Liver (tissue), 9 donors: ENCODE measurements around the gene VSX2. TPM values are rescaled to one million over a fixed set of nuclear protein-coding genes. Genes with fewer than 3 reads are reported as not detected.
"Not testable (repeated sequence)": the region's sequence is repeated elsewhere in the genome, so short reads cannot be mapped to it uniquely, and the experiment has no call there.

Experiments used
- DNase-seq: peaks from one replicate; pipeline ENCODE4 v3.0.0-alpha.2; 2017; ENCODE audit warnings: low spot score
- H3K27ac ChIP-seq, 2 donors: one replicate each; pipeline ENCODE4 v1.7.0; 2013; ENCODE audit warnings: inconsistent platforms in 2 of 2, low read length in 2 of 2, control low read depth in 1 of 2, low read depth in 1 of 2, mild to moderate bottlenecking in 1 of 2
- H3K27me3 ChIP-seq, 4 donors: one replicate each; pipeline versions ENCODE4 v1.6.1 to v1.7.0; 2013; ENCODE audit warnings: low read length in 3 of 4, inconsistent platforms in 1 of 4, mild to moderate bottlenecking in 1 of 4, moderate library complexity in 1 of 4; ENCODE audit not compliant: control insufficient read depth in 4 of 4, insufficient read depth in 4 of 4
- H3K36me3 ChIP-seq, 4 donors: one replicate each; pipeline versions ENCODE4 v1.6.1 to v1.7.0; 2013; ENCODE audit warnings: low read length in 3 of 4, mild to moderate bottlenecking in 3 of 4, low read depth in 1 of 4, moderate library complexity in 1 of 4; ENCODE audit not compliant: control insufficient read depth in 4 of 4, insufficient read depth in 3 of 4
- H3K4me1 ChIP-seq, 4 donors: one replicate each; pipeline versions ENCODE4 v1.6.1 to v1.7.0; 2013; ENCODE audit warnings: low read length in 3 of 4, mild to moderate bottlenecking in 3 of 4, moderate library complexity in 1 of 4; ENCODE audit not compliant: control insufficient read depth in 4 of 4, insufficient read depth in 4 of 4
- H3K4me3 ChIP-seq, 3 donors: one replicate each; pipeline versions ENCODE4 v1.6.1 to v1.7.0; 2013; ENCODE audit warnings: low read length in 3 of 3, control low read depth in 1 of 3, low read depth in 1 of 3, mild to moderate bottlenecking in 1 of 3
- H3K9ac ChIP-seq, 2 donors: one replicate each; pipeline ENCODE4 v1.7.0; 2013; ENCODE audit warnings: low read length in 2 of 2, mild to moderate bottlenecking in 2 of 2, moderate library complexity in 2 of 2, control low read depth in 1 of 2, low read depth in 1 of 2
- H3K9me3 ChIP-seq, 4 donors: one replicate each; pipeline versions ENCODE4 v1.6.1 to v1.7.0; 2013; ENCODE audit warnings: low read length in 3 of 4; ENCODE audit not compliant: control insufficient read depth in 4 of 4
- EGR1 ChIP-seq, 2 donors: IDR thresholded peaks; 2 replicates each; pipeline ENCODE4 v1.6.1; 2016 to 2018; ENCODE audit warnings: antibody characterized with exemption in 2 of 2, low read depth in 2 of 2
- FOXA1 ChIP-seq: IDR thresholded peaks from 2 replicates; pipeline ENCODE4 v1.6.1; 2016; ENCODE audit warnings: antibody characterized with exemption
- FOXA2 ChIP-seq: IDR thresholded peaks from 2 replicates; pipeline ENCODE4 v1.6.1; 2016; ENCODE audit warnings: antibody characterized with exemption
- GABPA ChIP-seq, 2 donors: IDR thresholded peaks in 1 of 2; conservative IDR thresholded peaks in 1 of 2; 2 replicates each; pipeline ENCODE4 v1.6.1; 2016; ENCODE audit warnings: antibody characterized with exemption in 2 of 2, mild to moderate bottlenecking in 1 of 2, moderate library complexity in 1 of 2
- HNF4A ChIP-seq, 2 donors: conservative IDR thresholded peaks; 2 replicates each; pipeline ENCODE4 v1.6.1; 2016; ENCODE audit warnings: antibody characterized with exemption in 2 of 2, mild to moderate bottlenecking in 2 of 2
- HNF4G ChIP-seq: IDR thresholded peaks from 2 replicates; pipeline ENCODE4 v1.6.1; 2016; ENCODE audit warnings: antibody characterized with exemption
- JUND ChIP-seq, 2 donors: IDR thresholded peaks; 2 replicates each; pipeline ENCODE4 v1.6.1; 2016; ENCODE audit warnings: antibody characterized with exemption in 2 of 2
- NR2F2 ChIP-seq: IDR thresholded peaks from 2 replicates; pipeline ENCODE4 v1.6.1; 2016; ENCODE audit warnings: antibody characterized with exemption
- RAD21 ChIP-seq, 2 donors: IDR thresholded peaks; 2 replicates each; pipeline ENCODE4 v1.6.1; 2016; ENCODE audit warnings: antibody characterized with exemption in 2 of 2, mild to moderate bottlenecking in 2 of 2
- RXRA ChIP-seq, 2 donors: IDR thresholded peaks; 2 replicates each; pipeline ENCODE4 v1.6.1; 2017 to 2018; ENCODE audit warnings: antibody characterized with exemption in 2 of 2, mild to moderate bottlenecking in 1 of 2
- SP1 ChIP-seq: IDR thresholded peaks from 2 replicates; pipeline ENCODE4 v1.6.1; 2018; ENCODE audit warnings: antibody characterized with exemption, mild to moderate bottlenecking
- TAF1 ChIP-seq: conservative IDR thresholded peaks from 2 replicates; pipeline ENCODE4 v1.6.1; 2016; ENCODE audit warnings: antibody characterized with exemption, mild to moderate bottlenecking
- YY1 ChIP-seq: IDR thresholded peaks from 2 replicates; pipeline ENCODE4 v1.6.1; 2016; ENCODE audit warnings: antibody characterized with exemption, mild to moderate bottlenecking
- WGBS: extraction: QIAGEN DNeasy Blood & Tissue Kit; methylation state at CpG from one replicate; pipeline ENCODE4 v1.1.7; 2013; 5-methylcytosine and 5-hydroxymethylcytosine counted together
- polyA plus RNA-seq, 2 donors: library from polyadenylated mRNA; stranded (reverse) in 1 of 2; unstranded in 1 of 2; fragments of 200-250 nt in 1 of 2; fragments of >200 nt in 1 of 2; fragmentation: Nextera tagmentation in 1 of 2; extraction: Ambion mirVana in 1 of 2; gene quantifications; one replicate each; pipeline versions ENCODE4 v1.2.1 to v1.2.3, GENCODE V29; 2013 to 2015
- total RNA-seq, 2 donors: library from RNA; depleted of rRNA; stranded (reverse); fragments of >200 nt; gene quantifications; one replicate each; pipeline ENCODE4 v1.2.3, GENCODE V29; 2014
- TF ChIP-seq, protein P1 (sequence below): IDR thresholded peaks from 2 replicates; pipeline ENCODE4 v1.6.1; 2016; ENCODE audit warnings: antibody characterized with exemption
- TF ChIP-seq, protein P2 (sequence below): IDR thresholded peaks from 2 replicates; pipeline ENCODE4 v1.6.1; 2016; ENCODE audit warnings: antibody characterized with exemption
- TF ChIP-seq, protein P3 (sequence below): IDR thresholded peaks from 2 replicates; pipeline ENCODE4 v1.6.1; 2016; ENCODE audit warnings: antibody characterized with exemption, mild to moderate bottlenecking
- TF ChIP-seq, protein P4 (sequence below): fragments of 150-350 bp; IDR thresholded peaks from 2 replicates; pipeline ENCODE4 v1.5.1; 2017; ENCODE audit warnings: improper control_type of control experiment, low read depth, low read length; ENCODE audit not compliant: missing input control
- TF ChIP-seq, protein P5 (sequence below): IDR thresholded peaks from 2 replicates; pipeline ENCODE4 v1.6.1; 2016; ENCODE audit warnings: antibody characterized with exemption
- donor health status: healthy.
- donor health status: healthy.
- donor health status: healthy.
- donor health status: healthy.
- donor health status: healthy.

VSX2 gene
- total and polyA plus RNA-seq, 4 donors = not detected

DNA sequence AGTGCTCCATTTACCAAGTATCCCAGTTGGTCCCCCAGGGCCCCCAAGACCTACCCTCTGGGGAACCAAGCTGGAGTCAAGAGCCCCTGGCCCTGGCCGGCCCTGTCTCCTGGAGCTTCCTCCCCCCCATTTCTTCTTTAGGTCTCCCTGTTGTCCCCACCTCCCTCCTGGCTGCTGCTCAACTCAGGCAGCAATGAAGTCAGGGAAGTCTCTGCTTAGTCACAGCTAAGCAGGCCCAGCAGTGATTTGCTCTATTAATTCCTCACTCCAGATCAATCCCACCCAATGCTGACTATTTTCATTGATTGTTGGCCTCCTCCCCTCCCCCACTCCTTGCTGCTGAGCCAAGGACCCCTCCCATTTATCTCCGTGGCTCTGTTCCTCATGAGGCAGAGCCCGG lies 28.3 kb downstream of the VSX2 start:
- no peaks in the 10 kb centered on the region for H3K27me3 ChIP-seq
- H3K4me3 ChIP-seq = no peak overlapping the region
- no peak for DNase-seq
- WGBS = 68% methylated on average over 3 of the region's 3 CpGs
- no peaks in the 10 kb centered on the region for H3K9me3 ChIP-seq
- H3K36me3 ChIP-seq = no peaks in the 10 kb centered on the region
- no peak overlapping the region for H3K9ac ChIP-seq
- TF ChIP-seq HNF4A (conservative IDR thresholded peaks at IDR 0.05) = no peak
- TF ChIP-seq, protein P1, sequence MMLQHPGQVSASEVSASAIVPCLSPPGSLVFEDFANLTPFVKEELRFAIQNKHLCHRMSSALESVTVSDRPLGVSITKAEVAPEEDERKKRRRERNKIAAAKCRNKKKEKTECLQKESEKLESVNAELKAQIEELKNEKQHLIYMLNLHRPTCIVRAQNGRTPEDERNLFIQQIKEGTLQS = no peak
- no peak for TF ChIP-seq YY1
- no peak for TF ChIP-seq EGR1 (IDR thresholded peaks at IDR 0.05; ENCODE audit: low read depth in 2 of 2)
- TF ChIP-seq FOXA1 = no peak
- TF ChIP-seq, protein P2, sequence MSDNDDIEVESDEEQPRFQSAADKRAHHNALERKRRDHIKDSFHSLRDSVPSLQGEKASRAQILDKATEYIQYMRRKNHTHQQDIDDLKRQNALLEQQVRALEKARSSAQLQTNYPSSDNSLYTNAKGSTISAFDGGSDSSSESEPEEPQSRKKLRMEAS = no peak
- TF ChIP-seq, protein P3, sequence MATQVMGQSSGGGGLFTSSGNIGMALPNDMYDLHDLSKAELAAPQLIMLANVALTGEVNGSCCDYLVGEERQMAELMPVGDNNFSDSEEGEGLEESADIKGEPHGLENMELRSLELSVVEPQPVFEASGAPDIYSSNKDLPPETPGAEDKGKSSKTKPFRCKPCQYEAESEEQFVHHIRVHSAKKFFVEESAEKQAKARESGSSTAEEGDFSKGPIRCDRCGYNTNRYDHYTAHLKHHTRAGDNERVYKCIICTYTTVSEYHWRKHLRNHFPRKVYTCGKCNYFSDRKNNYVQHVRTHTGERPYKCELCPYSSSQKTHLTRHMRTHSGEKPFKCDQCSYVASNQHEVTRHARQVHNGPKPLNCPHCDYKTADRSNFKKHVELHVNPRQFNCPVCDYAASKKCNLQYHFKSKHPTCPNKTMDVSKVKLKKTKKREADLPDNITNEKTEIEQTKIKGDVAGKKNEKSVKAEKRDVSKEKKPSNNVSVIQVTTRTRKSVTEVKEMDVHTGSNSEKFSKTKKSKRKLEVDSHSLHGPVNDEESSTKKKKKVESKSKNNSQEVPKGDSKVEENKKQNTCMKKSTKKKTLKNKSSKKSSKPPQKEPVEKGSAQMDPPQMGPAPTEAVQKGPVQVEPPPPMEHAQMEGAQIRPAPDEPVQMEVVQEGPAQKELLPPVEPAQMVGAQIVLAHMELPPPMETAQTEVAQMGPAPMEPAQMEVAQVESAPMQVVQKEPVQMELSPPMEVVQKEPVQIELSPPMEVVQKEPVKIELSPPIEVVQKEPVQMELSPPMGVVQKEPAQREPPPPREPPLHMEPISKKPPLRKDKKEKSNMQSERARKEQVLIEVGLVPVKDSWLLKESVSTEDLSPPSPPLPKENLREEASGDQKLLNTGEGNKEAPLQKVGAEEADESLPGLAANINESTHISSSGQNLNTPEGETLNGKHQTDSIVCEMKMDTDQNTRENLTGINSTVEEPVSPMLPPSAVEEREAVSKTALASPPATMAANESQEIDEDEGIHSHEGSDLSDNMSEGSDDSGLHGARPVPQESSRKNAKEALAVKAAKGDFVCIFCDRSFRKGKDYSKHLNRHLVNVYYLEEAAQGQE = no peak
- TF ChIP-seq NR2F2 = no peak
- TF ChIP-seq RAD21 (IDR thresholded peaks at IDR 0.05) = no peak
- TF ChIP-seq SP1 = no peak
- TF ChIP-seq RXRA (IDR thresholded peaks at IDR 0.05) = no peak
- TF ChIP-seq FOXA2 = no peak
- no peak for TF ChIP-seq GABPA (IDR thresholded peaks at IDR 0.05 in 1 of 2, conservative IDR thresholded peaks at IDR 0.05 in 1 of 2)
- TF ChIP-seq, protein P4, sequence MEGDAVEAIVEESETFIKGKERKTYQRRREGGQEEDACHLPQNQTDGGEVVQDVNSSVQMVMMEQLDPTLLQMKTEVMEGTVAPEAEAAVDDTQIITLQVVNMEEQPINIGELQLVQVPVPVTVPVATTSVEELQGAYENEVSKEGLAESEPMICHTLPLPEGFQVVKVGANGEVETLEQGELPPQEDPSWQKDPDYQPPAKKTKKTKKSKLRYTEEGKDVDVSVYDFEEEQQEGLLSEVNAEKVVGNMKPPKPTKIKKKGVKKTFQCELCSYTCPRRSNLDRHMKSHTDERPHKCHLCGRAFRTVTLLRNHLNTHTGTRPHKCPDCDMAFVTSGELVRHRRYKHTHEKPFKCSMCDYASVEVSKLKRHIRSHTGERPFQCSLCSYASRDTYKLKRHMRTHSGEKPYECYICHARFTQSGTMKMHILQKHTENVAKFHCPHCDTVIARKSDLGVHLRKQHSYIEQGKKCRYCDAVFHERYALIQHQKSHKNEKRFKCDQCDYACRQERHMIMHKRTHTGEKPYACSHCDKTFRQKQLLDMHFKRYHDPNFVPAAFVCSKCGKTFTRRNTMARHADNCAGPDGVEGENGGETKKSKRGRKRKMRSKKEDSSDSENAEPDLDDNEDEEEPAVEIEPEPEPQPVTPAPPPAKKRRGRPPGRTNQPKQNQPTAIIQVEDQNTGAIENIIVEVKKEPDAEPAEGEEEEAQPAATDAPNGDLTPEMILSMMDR = no peak
- no peak for TF ChIP-seq TAF1
- no peak for TF ChIP-seq HNF4G
- TF ChIP-seq, protein P5, sequence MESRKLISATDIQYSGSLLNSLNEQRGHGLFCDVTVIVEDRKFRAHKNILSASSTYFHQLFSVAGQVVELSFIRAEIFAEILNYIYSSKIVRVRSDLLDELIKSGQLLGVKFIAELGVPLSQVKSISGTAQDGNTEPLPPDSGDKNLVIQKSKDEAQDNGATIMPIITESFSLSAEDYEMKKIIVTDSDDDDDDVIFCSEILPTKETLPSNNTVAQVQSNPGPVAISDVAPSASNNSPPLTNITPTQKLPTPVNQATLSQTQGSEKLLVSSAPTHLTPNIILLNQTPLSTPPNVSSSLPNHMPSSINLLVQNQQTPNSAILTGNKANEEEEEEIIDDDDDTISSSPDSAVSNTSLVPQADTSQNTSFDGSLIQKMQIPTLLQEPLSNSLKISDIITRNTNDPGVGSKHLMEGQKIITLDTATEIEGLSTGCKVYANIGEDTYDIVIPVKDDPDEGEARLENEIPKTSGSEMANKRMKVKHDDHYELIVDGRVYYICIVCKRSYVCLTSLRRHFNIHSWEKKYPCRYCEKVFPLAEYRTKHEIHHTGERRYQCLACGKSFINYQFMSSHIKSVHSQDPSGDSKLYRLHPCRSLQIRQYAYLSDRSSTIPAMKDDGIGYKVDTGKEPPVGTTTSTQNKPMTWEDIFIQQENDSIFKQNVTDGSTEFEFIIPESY = no peak
- TF ChIP-seq JUND (IDR thresholded peaks at IDR 0.05) = no peak
- H3K27ac ChIP-seq = no peak overlapping the region
- H3K4me1 ChIP-seq = no peaks in the 10 kb centered on the region

DNA sequence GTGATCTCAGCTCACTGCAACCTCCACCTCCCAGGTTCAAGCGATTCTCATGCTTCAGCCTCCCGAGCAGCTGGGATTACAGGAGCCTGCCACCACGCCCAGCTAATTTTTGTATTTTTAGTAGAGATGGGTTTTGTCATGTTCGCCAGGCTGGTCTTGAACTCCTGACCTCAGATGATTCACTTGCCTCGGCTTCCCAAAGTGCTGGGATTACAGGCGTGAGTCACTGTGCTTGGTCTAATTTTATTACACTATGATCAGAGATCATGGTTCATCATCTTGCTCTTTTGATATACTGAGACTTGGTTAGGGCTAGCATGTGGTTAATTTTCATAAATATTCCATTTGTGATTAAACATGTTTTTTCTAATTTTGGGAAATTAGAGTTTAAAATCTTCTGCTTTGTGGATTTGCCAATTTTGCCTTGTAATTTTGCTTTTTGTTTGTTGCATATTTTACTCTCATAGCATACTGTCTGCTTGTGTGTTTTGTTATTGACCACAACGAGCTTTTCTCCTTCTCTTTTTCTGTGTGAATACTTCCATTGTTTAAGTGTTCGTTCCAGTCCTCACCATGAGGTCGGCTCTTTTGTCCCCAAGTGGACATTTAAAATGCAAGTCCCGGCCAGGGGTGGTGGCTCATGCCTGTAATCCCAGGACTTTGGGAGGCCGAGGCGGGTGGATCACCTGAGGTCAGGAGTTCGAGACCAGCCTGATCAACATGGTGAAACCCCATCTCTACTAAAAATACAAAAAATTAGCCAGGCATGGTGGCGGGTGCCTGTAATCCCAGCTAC lies 31.3 kb downstream of the VSX2 start:
- H3K36me3 ChIP-seq = not testable (repeated sequence)
- WGBS = 82% methylated on average over 14 of the region's 14 CpGs

More for the DNA sequence above, 31.3 kb downstream of the VSX2 start:
- not testable (repeated sequence) for H3K4me1 ChIP-seq, H3K27ac ChIP-seq, H3K27me3 ChIP-seq, H3K9me3 ChIP-seq, H3K4me3 ChIP-seq, DNase-seq, H3K9ac ChIP-seq
